OCI-LY7 (cell line): ENCODE data around the gene CDON. TPM values are rescaled to one million over a fixed set of nuclear protein-coding genes. Genes with fewer than 3 reads are reported as not detected.

Experiments used
- Bru-seq: library from RNA; stranded (reverse); fragments of 400-500 nt; gene quantifications from one replicate; lab custom pipeline; 2021; lab: Mats Ljungman, UMichigan
- BruChase-seq, 2 experiments: library from RNA; stranded (reverse); fragments of 400-500 nt; gene quantifications; one replicate each; lab custom pipeline; 2021; lab: Mats Ljungman, UMichigan
- BruUV-seq: library from RNA; stranded (reverse); fragments of 400-500 nt; replicated peaks from 2 replicates; lab custom pipeline; 2021; lab: Mats Ljungman, UMichigan
- CTCF ChIA-PET: fragments of 300-600 bp; sonication (Branson Sonifier 250); formaldehyde crosslinking; loops from one replicate; lab custom pipeline; 2022; ENCODE audit warnings: antibody characterized with exemption; ENCODE audit not compliant: unreplicated experiment; lab: Charles Lee
- POLR2A ChIA-PET: fragments of 300-600 bp; sonication (Branson Sonifier 250); formaldehyde crosslinking; loops from one replicate; lab custom pipeline; 2022; ENCODE audit warnings: antibody characterized with exemption; lab: Charles Lee
- DNase-seq: peaks from one replicate; pipeline ENCODE4 v3.0.0-alpha.2; 2015; ENCODE audit warnings: low spot score
- H2AFZ ChIP-seq: fragments of 200-600 bp; sonication (generic), shearing (Covaris generic); 2 replicates; pipeline ENCODE4 v1.6.1; 2014; ENCODE audit warnings: mild to moderate bottlenecking, antibody characterized with exemption, low read length, moderate library complexity
- H3K27ac ChIP-seq: fragments of 200-600 bp; sonication (generic); 2 replicates; pipeline ENCODE4 v1.5.1; 2014; ENCODE audit warnings: mixed run types, low read depth, mild to moderate bottlenecking, moderate library complexity, low read length, inconsistent platforms; ENCODE audit not compliant: poor library complexity, severe bottlenecking
- H3K36me3 ChIP-seq: fragments of 200-600 bp; sonication (generic); 2 replicates; pipeline ENCODE4 v1.6.1; 2014; ENCODE audit warnings: mild to moderate bottlenecking, antibody characterized with exemption, low read length, moderate library complexity, mixed read lengths; ENCODE audit not compliant: insufficient read depth
- H3K4me1 ChIP-seq: fragments of 200-600 bp; sonication (generic); 2 replicates; pipeline ENCODE4 v1.5.1; 2014; ENCODE audit warnings: mild to moderate bottlenecking, low read length; ENCODE audit not compliant: insufficient read depth, poor library complexity, severe bottlenecking
- H3K4me2 ChIP-seq: fragments of 200-600 bp; sonication (generic); 2 replicates; pipeline ENCODE4 v1.6.1; 2014; ENCODE audit warnings: mild to moderate bottlenecking, low read length
- H3K4me3 ChIP-seq: fragments of 200-600 bp; sonication (generic); 2 replicates; pipeline ENCODE4 v1.5.1; 2014; ENCODE audit warnings: mild to moderate bottlenecking, low read depth, low read length; ENCODE audit not compliant: poor library complexity, severe bottlenecking
- H3K79me2 ChIP-seq: fragments of 200-600 bp; sonication (generic); 2 replicates; pipeline ENCODE4 v1.6.1; 2016; ENCODE audit warnings: low read depth, mild to moderate bottlenecking, low read length, moderate library complexity, mixed read lengths; ENCODE audit not compliant: insufficient read depth
- H3K9me2 ChIP-seq: fragments of 200-600 bp; sonication (generic); 2 replicates; pipeline ENCODE4 v1.6.1; 2016; ENCODE audit warnings: mild to moderate bottlenecking, low read length, mixed read lengths; ENCODE audit not compliant: insufficient read depth
- H3K9me3 ChIP-seq: fragments of 200-600 bp; sonication (generic); 2 replicates; pipeline ENCODE4 v1.6.1; 2014; ENCODE audit warnings: mild to moderate bottlenecking, mixed run types, low read length, mixed read lengths
- H4K20me1 ChIP-seq: fragments of 200-600 bp; sonication (generic); 2 replicates; pipeline ENCODE4 v1.6.1; 2014; ENCODE audit warnings: mild to moderate bottlenecking, antibody characterized with exemption, low read length, moderate library complexity, mixed read lengths; ENCODE audit not compliant: insufficient read depth
- CTCF ChIP-seq: fragments of 200-600 bp; sonication (generic); conservative IDR thresholded peaks from 2 replicates; pipeline ENCODE4 v1.5.1; 2014; ENCODE audit warnings: mild to moderate bottlenecking, antibody characterized with exemption, low read length, moderate library complexity, mixed read lengths
- EZH2phosphoT487 ChIP-seq: fragments of 200-600 bp; sonication (generic); IDR thresholded peaks from 2 replicates; pipeline ENCODE4 v1.6.1; 2018; ENCODE audit warnings: low read depth, borderline replicate concordance, mild to moderate bottlenecking, mixed run types, antibody characterized with exemption, low read length, moderate library complexity, mixed read lengths
- intact Hi-C: fragments of 100-400 bp; cut with micrococcal nuclease; formaldehyde crosslinking; loops from one replicate; pipeline ENCODE4 v1.10.0; 2022; ENCODE audit not compliant: unreplicated experiment
- long read RNA-seq: library from polyadenylated mRNA; stranded (forward); transcript quantifications from one replicate; pipeline ENCODE4 v2.0.0, GENCODE V29; 2022
- total RNA-seq, 2 experiments: library from RNA; depleted of rRNA in 1 of 2; stranded (reverse); fragments of >200 nt in 1 of 2; shearing (Covaris generic) in 1 of 2; gene quantifications; 2 replicates each; pipeline ENCODE4 v1.2.3, GENCODE V29; 2014 to 2022

Gene CDON
- 1.5 and 2.0 TPM in 2 replicates for total RNA-seq (2014; rRNA removed; shearing (Covaris generic))
- total RNA-seq (2022): 1.1 and 2.5 TPM in 2 replicates
- percentile 31 among the genes with signal in this experiment for Bru-seq, nascent RNA
- BruChase-seq, experiment 1, labeled RNA remaining after a 6-hour chase: percentile 27 among the genes with signal in this experiment
- BruChase-seq, experiment 2, labeled RNA remaining after a 2-hour chase: percentile 33 among the genes with signal in this experiment
- long read RNA-seq: 0 reads

- intact Hi-C loops: loop anchor here (1.0 kb wide), 1 partner anchor 126 kb away; no protein-coding TSS in a partner anchor
- no peaks in the 10 kb centered on the region for H3K79me2 ChIP-seq
- H3K9me2 ChIP-seq: no peaks in the 10 kb centered on the region
- H3K4me2 ChIP-seq: peak within 1 kb of the TSS; percentile 93
- no peak within 1 kb of the TSS for H3K27ac ChIP-seq
- ChIA-PET POLR2A (interaction anchor here (0.6 to 1.0 kb wide), 2 partner anchors 11 to 1449 kb away, joined by 3 to 6 read pairs; no protein-coding TSS in a partner anchor), CTCF (no interaction called here)
- DNase-seq: peak; percentile 94
- TF ChIP-seq CTCF: no peak
- TF ChIP-seq EZH2phosphoT487: no peak
- H3K36me3 ChIP-seq: no peaks in the 10 kb centered on the region
- H4K20me1 ChIP-seq: no peaks in the 10 kb centered on the region
- H3K4me3 ChIP-seq: peak within 1 kb of the TSS; percentile 71
- peak within 1 kb of the TSS; percentile 75 for H2AFZ ChIP-seq
- BruUV-seq: no TSS peak
- no peaks in the 10 kb centered on the region for H3K9me3 ChIP-seq
- peaks cover 5% of the 10 kb centered on the region for H3K4me1 ChIP-seq
These were observed at the start of gene CDON for GRCh38 chr11:126062679-126063506. Gene CDON, minus strand, starts transcription at chr11:126062866. Its CDS starts 39,390 bp downstream, at chr11:126023476.

GRCh38 chr11:126111458-126112116 lies 48.9 kb upstream of the CDON start:
- H3K79me2 ChIP-seq: no peaks in the 10 kb centered on the region
- no TSS peak for BruUV-seq
- H3K9me3 ChIP-seq: no peaks in the 10 kb centered on the region
- H3K4me1 ChIP-seq: no peaks in the 10 kb centered on the region
- H3K4me3 ChIP-seq: no peak overlapping the region
- H4K20me1 ChIP-seq: no peaks in the 10 kb centered on the region
- no peak for DNase-seq
- no peak overlapping the region for H3K27ac ChIP-seq
- H3K9me2 ChIP-seq: no peaks in the 10 kb centered on the region
- CTCF ChIA-PET: no interaction called here
- no peaks in the 10 kb centered on the region for H3K36me3 ChIP-seq
- POLR2A ChIA-PET: no interaction called here
- intact Hi-C loops: no loop called here
- H3K4me2 ChIP-seq: no peak overlapping the region
- no peak for TF ChIP-seq EZH2phosphoT487
- TF ChIP-seq CTCF: no peak
- H2AFZ ChIP-seq: no peak overlapping the region
